NCI-H2171 (cell line): ENCODE measurements around the gene SYNJ2.

ENCODE experiments used
- DNase-seq: peaks from one replicate; lab custom pipeline; 2025; lab: John Stamatoyannopoulos, UW

SYNJ2 gene

DNA sequence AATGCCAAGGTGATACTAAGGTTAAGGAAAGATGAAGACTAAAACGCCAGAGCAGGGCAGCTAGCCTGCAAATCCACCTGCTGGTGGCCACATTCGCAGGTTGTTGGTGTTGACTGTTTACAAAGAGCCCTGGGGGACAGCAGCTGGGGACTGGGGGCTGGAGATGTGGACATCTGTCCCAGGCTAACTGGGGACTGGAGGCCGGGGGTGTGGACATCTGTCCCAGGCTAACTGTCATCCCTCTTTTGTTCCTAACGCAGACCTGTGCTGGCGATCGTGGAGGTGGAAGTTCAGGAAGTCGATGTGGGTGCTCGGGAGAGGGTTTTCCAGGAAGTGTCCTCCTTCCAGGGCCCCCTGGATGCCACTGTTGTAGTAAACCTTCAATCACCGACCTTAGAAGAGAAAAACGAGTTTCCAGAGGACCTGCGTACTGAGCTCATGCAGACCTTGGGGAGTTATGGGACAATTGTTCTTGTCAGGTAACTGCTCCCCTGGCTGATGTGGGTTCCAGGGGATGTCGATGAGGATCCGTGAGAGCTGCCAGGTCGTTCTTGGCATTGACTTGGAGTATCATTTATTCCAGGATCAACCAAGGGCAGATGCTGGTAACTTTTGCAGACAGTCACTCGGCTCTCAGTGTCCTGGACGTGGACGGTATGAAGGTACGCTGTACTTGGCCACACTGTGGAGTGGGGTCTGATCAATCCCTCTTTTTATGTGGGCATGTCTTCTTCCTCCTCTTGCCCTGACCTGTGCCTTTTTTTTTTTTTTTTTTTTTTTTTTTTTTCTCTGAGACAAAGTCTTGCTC, 99.4 kb downstream of the SYNJ2 start:
- DNase-seq = no peak

DNA sequence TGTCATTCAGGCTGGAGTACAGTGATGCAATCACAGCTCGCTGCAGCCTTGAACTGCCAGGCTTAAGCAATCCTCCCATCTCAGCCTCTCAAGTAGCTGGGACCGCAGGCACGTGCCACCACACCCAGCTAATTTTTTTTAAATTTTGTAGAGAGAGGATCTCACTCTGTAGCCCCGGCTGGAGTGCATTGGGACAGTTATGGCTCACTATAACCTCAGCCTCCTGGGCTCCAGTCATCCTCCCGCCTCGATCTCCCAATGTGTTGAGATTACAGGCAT, 99.9 kb downstream of the SYNJ2 start:
- DNase-seq = no peak

DNA sequence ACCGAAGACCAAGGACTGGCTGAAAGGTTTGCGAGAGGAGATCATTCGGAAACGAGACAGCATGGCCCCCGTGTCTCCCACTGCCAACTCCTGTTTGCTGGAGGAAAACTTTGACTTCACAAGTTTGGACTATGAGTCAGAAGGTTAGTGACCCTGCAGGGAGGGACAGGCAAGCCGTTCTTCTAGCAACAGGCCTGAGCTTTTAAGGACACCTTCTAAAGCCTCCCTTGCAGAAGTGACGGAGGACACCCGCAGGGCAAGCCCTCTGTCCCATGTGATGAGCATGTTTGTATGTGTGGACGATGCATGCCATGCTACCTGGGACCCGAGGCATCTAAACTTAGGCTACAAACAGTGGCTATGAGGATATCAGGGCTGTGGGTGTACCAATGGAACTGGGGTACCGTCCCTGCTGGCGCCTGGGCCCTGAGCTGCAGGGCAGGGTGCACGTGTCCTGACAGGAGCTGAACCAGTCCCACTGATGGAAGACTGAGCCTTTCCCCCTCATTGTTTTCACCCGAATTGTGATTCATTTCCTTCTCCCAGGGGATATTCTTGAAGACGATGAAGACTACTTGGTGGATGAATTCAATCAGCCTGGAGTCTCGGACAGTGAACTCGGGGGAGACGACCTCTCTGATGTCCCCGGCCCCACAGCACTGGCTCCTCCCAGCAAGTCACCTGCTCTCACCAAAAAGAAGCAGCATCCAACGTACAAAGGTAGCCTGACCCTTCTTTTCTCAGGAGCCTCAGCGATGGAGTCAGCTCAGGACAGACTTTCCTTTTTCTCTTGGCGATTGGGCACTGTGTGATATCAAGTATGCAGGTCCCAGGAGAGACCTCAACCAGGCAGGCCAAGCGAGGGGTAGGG, 102.0 kb downstream of the SYNJ2 start:
- no peak for DNase-seq

DNA sequence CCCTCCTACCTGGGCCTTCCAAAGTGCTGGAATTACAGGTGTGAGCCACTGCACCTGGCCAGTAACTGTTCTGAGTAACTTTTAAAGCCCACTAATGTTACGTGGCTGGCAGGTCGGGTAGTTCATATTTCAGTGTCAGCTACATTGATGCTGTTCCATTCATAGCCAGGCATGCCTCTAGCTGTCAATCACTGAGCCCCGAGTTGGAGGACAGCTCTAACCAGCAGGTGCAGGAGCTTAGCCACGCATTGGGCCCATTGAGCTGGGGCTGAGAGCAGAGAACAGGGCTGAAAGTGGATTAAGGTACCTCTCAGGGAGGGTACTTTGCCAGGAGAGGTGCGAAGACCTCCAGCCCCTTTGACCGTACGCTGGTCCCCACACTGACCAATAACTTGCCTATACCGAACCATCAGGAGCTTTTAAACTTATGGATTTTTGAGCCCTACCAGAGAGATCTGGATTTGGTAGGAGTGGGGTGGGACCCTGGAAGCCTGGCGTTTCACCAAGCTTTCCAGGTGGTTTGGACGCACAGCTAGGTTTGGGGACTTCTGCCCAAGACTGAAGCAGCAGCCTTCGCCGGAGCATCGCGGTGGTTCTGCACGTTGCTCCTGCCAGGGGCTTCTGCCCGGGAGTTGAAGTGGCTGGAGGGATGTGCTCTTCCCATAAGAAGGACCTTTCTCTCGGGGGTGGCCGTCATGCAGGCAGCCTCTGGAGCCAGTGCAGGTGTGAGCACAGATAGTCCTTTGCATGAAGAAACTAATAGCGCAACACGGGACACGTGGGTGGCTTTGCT, 103.8 kb downstream of the SYNJ2 start:
- DNase-seq = no peak

DNA sequence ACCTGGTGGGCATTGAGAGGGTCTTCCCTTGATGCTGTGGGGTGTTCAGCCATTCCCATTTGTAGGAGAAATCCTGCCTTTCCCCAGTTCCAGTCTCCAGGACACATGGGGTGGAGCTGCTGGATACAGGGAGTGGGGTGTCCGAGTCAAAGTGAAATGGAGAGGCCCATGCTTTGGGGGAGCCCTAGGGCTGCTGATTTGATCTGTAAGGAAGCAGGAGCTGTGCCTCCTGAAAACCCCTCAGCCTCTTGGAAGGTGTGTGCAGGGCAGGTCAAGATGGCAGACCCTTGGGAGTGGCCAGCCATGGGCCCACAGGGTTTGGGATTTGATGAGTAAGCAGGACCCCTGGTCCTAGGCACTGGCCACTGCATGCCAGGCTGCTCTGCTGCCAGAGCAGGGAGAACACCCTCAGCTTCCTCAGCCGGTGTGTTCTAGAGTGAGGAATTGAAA, 104.4 kb downstream of the SYNJ2 start:
- DNase-seq = no peak

DNA sequence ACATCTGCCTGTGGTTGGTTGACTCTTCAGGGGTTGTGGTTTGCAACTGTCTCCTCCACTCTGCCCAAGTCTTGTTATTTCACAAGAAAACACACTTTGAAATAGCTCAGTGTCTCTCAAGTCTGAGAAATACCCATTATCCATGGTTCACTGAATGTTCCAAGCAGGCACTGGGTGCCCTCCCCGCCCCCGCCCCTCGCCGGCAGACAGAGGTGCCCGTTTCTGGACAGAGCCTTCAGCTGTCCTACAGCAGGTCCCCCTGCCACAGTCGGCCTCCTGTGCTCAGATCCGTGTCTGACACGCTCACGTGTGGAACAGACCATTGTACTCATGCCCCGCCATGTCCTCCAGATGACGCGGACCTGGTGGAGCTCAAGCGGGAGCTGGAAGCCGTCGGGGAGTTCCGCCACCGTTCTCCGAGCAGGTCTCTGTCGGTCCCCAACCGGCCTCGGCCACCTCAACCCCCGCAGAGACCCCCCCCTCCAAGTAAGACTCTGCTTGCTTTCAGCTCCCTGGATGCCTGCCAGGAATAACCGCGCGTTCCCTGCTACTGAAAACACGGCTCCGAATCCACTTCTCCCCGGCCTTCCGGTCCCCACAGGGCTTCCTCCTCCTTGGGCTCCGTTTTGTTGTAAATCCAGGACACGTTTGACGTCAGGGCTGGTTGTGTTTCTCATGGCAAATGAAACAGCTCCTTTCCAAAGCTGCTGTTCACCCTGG, 105.0 kb downstream of the SYNJ2 start:
- DNase-seq = no peak

DNA sequence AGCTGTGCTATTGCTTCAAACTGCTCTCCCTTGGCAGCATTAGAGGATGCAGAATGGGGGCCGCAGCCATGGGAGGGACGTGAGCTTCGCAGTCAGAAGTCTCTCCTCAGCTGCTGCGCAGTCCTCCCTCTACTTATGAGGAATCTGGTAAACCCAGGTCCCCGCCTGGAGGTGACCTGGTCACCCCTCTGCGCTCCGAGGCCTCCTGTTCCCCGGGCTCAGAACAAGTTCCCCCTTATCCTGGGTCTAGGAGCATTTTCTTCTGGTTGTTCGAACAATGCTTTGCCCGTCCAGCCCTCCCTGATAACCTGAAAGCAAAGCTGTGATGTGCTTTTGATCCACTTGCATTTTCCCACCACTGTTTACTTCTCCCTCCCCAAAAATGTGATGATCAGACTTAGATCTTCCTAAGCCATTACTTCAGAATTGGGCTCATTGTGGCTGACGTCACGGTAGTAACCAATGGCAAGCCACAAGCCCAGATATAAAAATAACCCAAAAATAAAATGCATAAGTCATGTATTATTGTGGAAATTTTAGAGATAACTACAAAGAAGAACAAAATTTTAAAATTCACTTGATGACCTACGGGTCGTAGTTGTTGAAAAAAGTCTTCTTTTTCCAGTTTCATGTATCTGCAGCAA, 105.7 kb downstream of the SYNJ2 start:
- DNase-seq = no peak

DNA sequence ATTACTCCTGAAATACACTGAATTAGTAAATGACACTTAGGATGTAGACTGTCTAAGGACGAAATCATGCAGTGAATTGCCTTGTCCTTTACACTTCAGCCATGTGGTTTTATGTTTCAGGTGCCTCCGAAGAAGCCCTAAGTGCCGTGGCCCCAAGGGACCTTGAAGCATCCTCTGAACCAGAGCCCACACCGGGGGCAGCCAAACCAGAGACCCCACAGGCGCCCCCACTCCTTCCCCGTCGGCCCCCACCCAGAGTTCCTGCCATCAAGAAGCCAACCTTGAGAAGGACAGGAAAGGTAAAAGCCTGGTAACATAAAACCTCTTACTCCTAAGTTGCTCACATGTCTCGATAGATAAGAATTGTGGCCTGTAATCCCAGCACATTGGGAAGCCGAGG, 111.1 kb downstream of the SYNJ2 start:
- no peak for DNase-seq

DNA sequence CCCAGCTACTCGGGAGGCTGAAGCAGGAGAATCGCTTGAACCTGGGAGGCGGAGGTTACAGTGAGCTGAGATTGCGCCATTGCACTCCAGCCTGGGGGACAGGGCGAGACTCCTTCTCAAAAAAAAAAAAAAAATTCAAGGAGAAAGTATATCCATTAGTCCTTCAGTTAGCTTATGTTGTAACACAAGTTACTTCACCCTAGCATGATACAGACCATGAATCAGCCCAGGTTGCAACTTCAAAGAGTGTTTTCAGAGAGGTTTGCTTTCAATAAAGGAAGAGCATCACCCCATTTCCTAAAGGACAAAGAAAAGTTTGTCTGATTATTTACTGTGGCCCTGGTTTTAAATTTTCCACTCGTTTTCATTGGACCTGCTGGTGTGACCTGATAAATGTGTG, 113.4 kb downstream of the SYNJ2 start:
- no peak for DNase-seq

DNA sequence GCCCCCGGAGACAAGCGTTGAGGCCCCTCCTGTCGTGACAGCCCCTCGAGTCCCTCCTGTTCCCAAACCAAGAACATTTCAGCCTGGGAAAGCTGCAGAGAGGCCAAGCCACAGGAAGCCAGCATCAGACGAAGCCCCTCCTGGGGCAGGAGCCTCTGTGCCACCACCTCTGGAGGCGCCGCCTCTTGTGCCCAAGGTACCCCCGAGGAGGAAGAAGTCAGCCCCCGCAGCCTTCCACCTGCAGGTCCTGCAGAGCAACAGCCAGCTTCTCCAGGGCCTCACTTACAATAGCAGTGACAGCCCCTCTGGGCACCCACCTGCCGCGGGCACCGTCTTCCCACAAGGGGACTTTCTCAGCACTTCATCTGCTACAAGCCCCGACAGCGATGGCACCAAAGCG, 114.0 kb downstream of the SYNJ2 start:
- DNase-seq = no peak

DNA sequence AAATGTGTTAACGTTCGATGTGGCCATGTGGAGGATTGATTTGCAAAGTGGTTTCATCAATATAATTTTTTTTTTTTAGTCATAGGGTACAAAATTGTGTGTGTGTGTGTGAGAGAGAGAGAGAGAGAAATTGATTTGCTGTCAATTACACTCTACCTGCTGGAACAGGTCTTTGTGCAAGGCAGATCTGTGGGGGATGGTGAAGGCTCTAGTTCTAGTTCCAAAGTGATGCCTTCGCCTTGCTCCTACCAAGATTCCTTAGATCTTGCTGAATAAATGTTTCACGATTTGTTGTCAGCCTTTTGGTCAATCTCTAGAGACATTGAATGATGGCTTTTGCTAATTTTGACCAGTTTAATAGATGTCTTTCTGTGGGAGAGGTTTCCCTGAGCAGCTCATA, 121.6 kb downstream of the SYNJ2 start:
- no peak for DNase-seq

DNA sequence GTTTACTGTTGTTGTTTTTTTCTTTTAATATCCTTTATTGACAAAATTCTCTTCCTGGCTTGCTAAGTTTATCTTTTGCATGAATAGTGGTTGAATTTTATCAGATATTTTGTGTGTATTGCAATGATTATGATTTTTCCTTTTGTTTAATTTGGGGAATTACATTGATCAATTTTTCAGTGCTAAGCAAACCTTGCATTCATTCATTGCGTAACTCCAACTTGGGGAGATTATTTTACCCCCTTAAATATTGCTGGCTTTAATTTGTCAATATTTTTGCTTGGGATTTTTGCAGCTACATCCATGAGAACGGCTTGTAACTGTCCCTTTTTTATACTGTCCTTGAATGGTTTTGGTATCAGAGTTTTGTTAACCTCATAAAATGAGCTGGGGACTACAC, 123.0 kb downstream of the SYNJ2 start:
- DNase-seq = no peak

DNA sequence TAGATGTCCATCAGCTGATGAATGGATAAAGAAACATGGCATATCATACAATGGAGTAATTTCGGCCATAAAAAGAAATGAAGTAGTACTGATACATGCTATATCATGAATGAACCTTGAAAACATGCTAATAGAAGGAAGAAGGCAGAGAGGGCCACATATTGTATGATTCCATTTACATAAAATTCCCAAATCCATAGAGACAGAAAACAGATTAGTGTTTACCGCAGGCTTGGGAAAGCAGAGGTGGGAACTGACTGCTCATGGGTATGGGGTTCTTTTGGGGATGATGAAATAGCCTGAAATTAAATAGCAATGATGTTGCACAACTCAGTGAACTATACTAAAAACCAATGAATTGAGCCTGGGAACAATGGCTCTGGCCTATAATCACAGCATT, 128.1 kb downstream of the SYNJ2 start:
- DNase-seq = no peak

DNA sequence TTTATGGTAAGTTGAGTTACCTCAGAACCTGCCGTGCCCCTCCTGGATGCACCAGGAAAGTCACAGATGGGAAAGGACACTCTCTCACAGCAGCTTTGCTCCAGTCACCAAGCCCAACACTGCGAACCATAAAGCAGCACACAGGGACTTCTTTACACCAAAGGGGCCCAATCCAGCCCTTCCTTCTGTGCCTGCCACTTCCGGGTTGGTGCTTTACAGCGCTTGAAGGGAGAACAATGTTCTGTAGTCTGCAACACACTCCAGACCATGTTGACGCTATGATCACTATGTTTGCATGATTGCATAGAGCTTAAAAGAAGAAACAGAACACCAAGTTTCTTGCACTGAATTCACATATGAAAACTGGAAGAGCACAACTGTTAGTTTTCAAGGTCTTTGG, 129.3 kb downstream of the SYNJ2 start:
- DNase-seq = no peak

DNA sequence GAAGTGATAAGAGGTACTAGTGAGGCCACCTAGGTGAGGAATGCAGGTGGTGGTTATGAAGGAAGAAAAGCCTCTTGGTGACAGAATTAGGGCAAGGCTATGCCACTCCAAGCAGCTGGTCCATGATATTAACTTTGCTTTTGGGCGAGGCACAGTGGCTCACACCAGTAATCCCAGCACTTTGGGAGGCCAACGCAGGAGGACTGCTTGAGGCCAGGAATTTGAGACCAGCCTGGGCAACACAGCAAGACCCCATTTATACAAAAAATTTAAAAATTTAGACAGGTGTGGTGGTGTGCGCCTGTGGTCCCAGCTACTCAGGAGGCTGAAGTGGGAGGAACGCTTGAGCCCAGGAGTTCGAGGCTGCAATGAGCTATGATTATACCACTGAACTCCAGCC, 130.3 kb downstream of the SYNJ2 start:
- no peak for DNase-seq

DNA sequence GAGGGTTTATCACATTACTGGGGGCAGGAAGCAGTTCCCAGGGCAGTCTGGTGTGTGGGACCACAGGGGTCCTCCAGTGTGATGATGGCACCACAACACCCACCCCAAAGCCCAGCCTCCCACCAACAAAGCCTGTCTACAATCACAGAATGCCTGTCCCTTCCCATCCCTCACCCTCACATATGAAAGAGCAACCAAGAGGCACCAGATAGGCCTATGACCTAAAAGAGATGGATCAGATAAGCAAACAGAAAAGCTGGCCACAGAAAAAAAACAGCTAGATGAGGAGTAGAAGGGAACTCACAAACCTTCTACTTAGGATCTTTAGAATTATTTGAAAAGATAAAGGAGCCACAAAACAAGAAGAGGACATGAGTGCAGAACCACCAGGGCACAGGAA, 132.1 kb downstream of the SYNJ2 start:
- no peak for DNase-seq

DNA sequence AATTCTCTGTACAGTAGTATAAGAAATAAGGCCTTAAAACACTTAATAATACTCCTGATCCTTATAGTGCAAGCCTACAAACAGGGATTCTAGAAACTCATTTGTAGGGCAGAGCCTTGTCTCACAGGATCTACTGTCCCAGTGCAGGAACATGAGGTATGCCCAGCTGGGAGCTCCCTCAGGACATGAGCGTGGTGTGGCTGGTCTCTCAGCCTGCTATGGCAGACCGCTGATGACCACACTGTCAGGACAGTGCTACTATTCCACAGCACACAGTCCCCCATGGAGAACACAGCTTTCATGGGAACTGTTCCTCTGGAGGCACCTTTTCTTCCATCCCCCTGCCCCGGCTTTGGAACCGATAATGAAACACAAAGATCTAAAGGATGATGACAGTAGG, 133.4 kb downstream of the SYNJ2 start:
- no peak for DNase-seq

DNA sequence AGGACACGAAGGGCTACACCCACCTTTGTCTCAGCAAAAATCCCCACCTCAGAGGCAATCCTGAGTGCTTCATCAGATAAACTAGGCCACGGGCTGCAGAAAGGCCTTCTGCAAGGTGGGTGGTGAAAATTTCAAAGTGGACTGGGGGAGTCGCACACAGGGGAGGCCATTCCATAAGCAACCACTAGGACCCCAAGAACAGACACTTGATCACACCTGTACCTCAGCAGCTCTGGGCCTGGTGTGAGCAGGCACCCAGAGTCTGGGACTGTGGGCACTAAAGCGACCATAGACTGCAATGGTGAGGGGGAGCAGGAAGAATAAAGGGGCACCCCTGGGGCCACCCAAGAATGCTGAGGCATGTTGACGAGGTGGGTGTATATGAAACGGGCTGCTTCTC, 133.8 kb downstream of the SYNJ2 start:
- no peak for DNase-seq

DNA sequence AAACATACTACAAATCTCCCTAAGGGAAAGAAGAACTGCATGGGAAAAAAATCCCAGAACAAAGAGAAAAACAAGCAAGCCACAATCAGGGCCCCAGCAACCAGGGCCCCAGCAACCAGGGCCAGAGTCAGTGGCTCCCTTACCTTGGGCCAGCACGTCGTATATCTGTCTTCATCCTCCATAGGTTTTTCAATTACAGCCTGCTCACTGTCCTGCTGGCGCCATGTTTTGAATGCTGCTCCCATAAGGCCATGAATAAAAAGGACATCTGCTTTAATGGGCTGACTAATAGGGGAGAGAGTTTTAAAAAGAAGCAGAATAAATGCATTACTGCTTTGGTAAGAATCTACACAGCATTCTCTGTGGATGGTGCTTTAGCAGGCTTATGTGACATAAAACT, 137.2 kb downstream of the SYNJ2 start:
- DNase-seq = no peak

DNA sequence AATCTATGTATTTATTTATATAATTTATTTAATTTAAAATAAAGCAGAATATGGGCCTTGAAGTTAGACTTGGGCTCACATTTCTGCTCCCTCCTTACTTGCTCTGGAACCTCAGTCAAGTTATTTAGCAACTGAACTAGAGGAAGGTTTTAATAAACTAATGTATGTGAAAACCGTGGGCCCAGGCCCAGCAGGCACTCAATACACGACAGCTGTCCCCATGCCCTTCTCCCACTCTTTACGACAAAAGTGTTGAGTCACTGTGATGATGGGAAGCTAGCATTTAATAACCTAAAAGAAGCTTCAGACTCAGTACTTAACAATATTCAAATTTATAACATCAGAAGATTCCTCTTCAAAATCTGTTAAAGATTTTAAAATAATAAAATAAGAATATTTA, 139.7 kb downstream of the SYNJ2 start:
- peak; percentile 9 for DNase-seq

DNA sequence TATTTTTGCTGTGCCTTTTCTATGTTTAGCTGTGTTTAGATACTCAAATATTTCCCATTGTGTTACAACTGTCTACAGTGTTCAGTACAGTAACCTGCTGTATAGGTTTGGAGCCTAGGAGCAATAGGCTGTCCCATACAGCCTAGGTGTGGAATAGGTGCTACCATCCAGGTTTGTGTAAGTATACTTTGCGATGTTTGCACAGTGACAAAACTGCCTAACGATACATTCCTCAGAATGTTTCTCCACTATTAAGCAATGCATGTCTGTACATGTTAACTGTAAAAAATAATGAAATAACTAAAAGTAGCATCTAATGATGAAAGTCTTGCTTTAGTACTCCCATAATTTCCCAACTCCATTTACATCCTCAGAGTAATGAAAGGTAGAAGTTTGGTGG, 140.4 kb downstream of the SYNJ2 start:
- DNase-seq = no peak

DNA sequence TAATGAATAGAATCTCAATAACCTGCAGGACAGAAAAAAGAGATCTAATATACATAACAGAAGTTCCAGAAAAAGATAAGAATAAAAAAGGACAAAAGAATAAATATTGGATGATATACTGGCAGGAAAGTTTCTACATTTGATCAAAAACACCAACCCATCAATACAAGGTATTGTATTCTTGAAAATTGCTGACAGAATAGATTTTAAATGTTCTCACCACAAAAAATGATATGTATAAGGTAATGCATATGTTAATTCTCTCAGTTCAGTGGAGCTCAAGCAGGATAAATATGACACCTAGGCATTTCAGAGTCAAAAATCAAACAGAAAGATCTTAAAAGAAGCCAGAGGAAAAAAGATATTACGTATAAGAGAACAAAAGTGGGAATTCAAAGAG, 142.6 kb downstream of the SYNJ2 start:
- no peak for DNase-seq
